Osteoblast (primary cell): ENCODE data around the gene SERPINF2. TPM values are rescaled to one million over a fixed set of nuclear protein-coding genes. Genes with fewer than 3 reads are reported as not detected.

Experiments used
- DNase-seq: peaks from one replicate; pipeline ENCODE4 v3.0.0; 2011; ENCODE audit warnings: low spot score, mixed read lengths; ENCODE audit not compliant: insufficient read length; ENCODE audit errors: missing footprints
- H2AFZ ChIP-seq: 2 replicates; pipeline ENCODE4 v1.6.0; 2011; ENCODE audit warnings: mild to moderate bottlenecking, low read length
- H3K27ac ChIP-seq: 2 replicates; pipeline ENCODE4 v1.5.1; 2011; ENCODE audit warnings: mild to moderate bottlenecking, low read depth, low read length, moderate library complexity
- H3K27me3 ChIP-seq: 2 replicates; pipeline ENCODE4 v1.6.0; 2012; ENCODE audit warnings: mild to moderate bottlenecking, control low read depth, inconsistent platforms, low read length, moderate library complexity; ENCODE audit not compliant: insufficient read depth
- H3K36me3 ChIP-seq: 2 replicates; pipeline ENCODE4 v1.5.1; 2011; ENCODE audit warnings: mild to moderate bottlenecking, low read length, control low read depth, moderate library complexity; ENCODE audit not compliant: insufficient read depth
- H3K4me1 ChIP-seq: 2 replicates; pipeline ENCODE4 v1.5.1; 2011; ENCODE audit warnings: mild to moderate bottlenecking, low read length, control low read depth, moderate library complexity; ENCODE audit not compliant: insufficient read depth
- H3K4me2 ChIP-seq: 2 replicates; pipeline ENCODE4 v1.6.0; 2011; ENCODE audit warnings: mild to moderate bottlenecking, low read length; ENCODE audit not compliant: insufficient read depth
- H3K4me3 ChIP-seq: fragments of 200-600 bp; sonication (generic); 3 replicates; pipeline ENCODE4 v1.5.1; 2012; ENCODE audit warnings: mild to moderate bottlenecking, low read length, inconsistent platforms; ENCODE audit not compliant: insufficient read depth
- H3K79me2 ChIP-seq: 2 replicates; pipeline ENCODE4 v1.6.0; 2012; ENCODE audit warnings: mild to moderate bottlenecking, low read length, control low read depth, inconsistent platforms; ENCODE audit not compliant: insufficient read depth
- H3K9me3 ChIP-seq: 2 replicates; pipeline ENCODE4 v1.5.1; 2011; ENCODE audit warnings: low read depth, low read length, control low read depth
- H4K20me1 ChIP-seq: 2 replicates; pipeline ENCODE4 v1.6.0; 2012; ENCODE audit warnings: mild to moderate bottlenecking, low read length, control low read depth; ENCODE audit not compliant: insufficient read depth
- CTCF ChIP-seq: IDR thresholded peaks from 2 replicates; pipeline ENCODE4 v1.5.1; 2011; ENCODE audit warnings: mild to moderate bottlenecking, low read depth, low read length, moderate library complexity; ENCODE audit errors: extremely low read depth
- total RNA-seq: library from RNA; depleted of rRNA; stranded (reverse); fragments of >200 nt; gene quantifications from 2 replicates; pipeline ENCODE4 v1.2.3, GENCODE V29; 2012

The SERPINF2 gene
- total RNA-seq, 1 donor: under 0.01 TPM

DNA sequence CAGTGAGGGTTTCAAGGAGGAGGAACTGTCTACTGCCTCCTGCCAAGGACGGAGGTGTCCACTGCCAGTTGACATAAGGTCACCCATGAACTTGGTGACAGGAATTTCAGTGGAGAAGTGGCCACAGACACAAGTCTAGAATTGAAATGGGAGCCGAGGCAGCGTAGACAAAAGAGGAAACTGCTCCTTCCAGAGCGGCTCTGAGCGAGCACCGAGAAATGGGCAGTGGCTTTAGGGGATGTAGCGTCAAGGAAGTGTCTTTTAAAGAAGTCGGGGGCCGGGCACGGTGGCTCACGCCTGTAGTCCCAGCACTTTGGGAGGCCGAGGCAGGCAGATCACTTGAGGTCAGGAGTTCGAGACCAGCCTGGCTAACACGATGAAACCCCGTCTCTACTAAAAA is 16.1 kb downstream of the SERPINF2 start:
- Histone ChIP-seq H3K4me2 (no peak overlapping the region), H4K20me1 (no peaks in the 10 kb centered on the region), H3K79me2 (no peaks in the 10 kb centered on the region), H3K4me1 (peaks cover 20% of the 10 kb centered on the region), H3K9me3 (no peaks in the 10 kb centered on the region), H2AFZ (no peak overlapping the region), H3K27ac (no peak overlapping the region), H3K4me3 (no peak overlapping the region), H3K36me3 (no peaks in the 10 kb centered on the region), H3K27me3 (peaks cover 1% of the 10 kb centered on the region)
- peak; percentile 59 for DNase-seq
- no peak for TF ChIP-seq CTCF

- Histone ChIP-seq H3K27ac (no peak overlapping the region), H3K27me3 (no peaks in the 10 kb centered on the region), H3K36me3 (no peaks in the 10 kb centered on the region), H3K79me2 (no peaks in the 10 kb centered on the region), H4K20me1 (no peaks in the 10 kb centered on the region), H3K9me3 (no peaks in the 10 kb centered on the region), H3K4me1 (peaks cover 28% of the 10 kb centered on the region), H3K4me2 (no peak overlapping the region), H3K4me3 (no peak overlapping the region), H2AFZ (no peak overlapping the region)
- peak; percentile 22 for DNase-seq
- TF ChIP-seq CTCF: no peak
Observed at GRCh38 chr17:1759529-1759928, 16.9 kb downstream of the SERPINF2 start.

- Histone ChIP-seq H4K20me1 (no peaks in the 10 kb centered on the region), H3K79me2 (no peaks in the 10 kb centered on the region), H3K4me3 (peak overlapping the region; percentile 71), H3K4me1 (peaks cover 29% of the 10 kb centered on the region), H3K9me3 (no peaks in the 10 kb centered on the region), H3K36me3 (no peaks in the 10 kb centered on the region), H3K27me3 (no peaks in the 10 kb centered on the region), H2AFZ (peak overlapping the region; percentile 88), H3K27ac (peak overlapping the region; percentile 78), H3K4me2 (peak overlapping the region; percentile 89)
- TF ChIP-seq CTCF: no peak
- DNase-seq: peak; percentile 86
Observed at GRCh38 chr17:1762233-1762900, 19.7 kb downstream of the SERPINF2 start.

- H3K27ac ChIP-seq: peak overlapping the region; percentile 78
- peak; percentile 94 for DNase-seq
- H3K79me2 ChIP-seq: no peaks in the 10 kb centered on the region
- peak overlapping the region; percentile 89 for H3K4me2 ChIP-seq
- no peaks in the 10 kb centered on the region for H3K27me3 ChIP-seq
- no peak for TF ChIP-seq CTCF
- no peaks in the 10 kb centered on the region for H4K20me1 ChIP-seq
- H2AFZ ChIP-seq: peak overlapping the region; percentile 88
- H3K9me3 ChIP-seq: no peaks in the 10 kb centered on the region
- no peaks in the 10 kb centered on the region for H3K36me3 ChIP-seq
- H3K4me3 ChIP-seq: peak overlapping the region; percentile 71
- peaks cover 29% of the 10 kb centered on the region for H3K4me1 ChIP-seq
Observed at GRCh38 chr17:1762901-1763898, 20.5 kb downstream of the SERPINF2 start.
